Measurements from ENCODE around the gene PMPCA. TPM values are rescaled to one million over a fixed set of nuclear protein-coding genes. Genes with fewer than 3 reads are reported as not detected.
"Not testable (repeated sequence)": the region's sequence is repeated elsewhere in the genome, so short reads cannot be mapped to it uniquely, and the experiment has no call there.

PMPCA gene
- total RNA-seq, 2 experiments from 2014 or later, result 53.3 to 76.1 TPM

- Histone ChIP-seq H4K20me1 (ENCODE audit: insufficient read depth, low read length) (no peaks in the 10 kb centered on the region), H3K36me3 (ENCODE audit: insufficient read depth, low read length) (peaks cover 85% of the 10 kb centered on the region), H3K4me2 (ENCODE audit: low read length) (no peak overlapping the region), H3K27ac (ENCODE audit: low read depth, low read length, poor library complexity, severe bottlenecking) (no peak overlapping the region), H3K4me1 (ENCODE audit: insufficient read depth, low read length, poor library complexity, severe bottlenecking) (no peaks in the 10 kb centered on the region), H3K9me3 (ENCODE audit: low read length) (no peaks in the 10 kb centered on the region), H2AFZ (ENCODE audit: low read length) (no peak overlapping the region), H3K9me2 (ENCODE audit: insufficient read depth, low read length) (no peaks in the 10 kb centered on the region), H3K79me2 (ENCODE audit: insufficient read depth, low read depth, low read length) (no peaks in the 10 kb centered on the region), H3K4me3 (ENCODE audit: low read depth, low read length, poor library complexity, severe bottlenecking) (no peak overlapping the region)
- no TSS peak for BruUV-seq (replicated peaks)
- CTCF ChIA-PET (ENCODE audit: unreplicated experiment), result no interaction called here
- POLR2A ChIA-PET, result no interaction called here
- no peak for DNase-seq (ENCODE audit: low spot score)
- TF ChIP-seq CTCF (conservative IDR thresholded peaks at IDR 0.05; ENCODE audit: low read length), result no peak
- TF ChIP-seq EZH2phosphoT487 (IDR thresholded peaks at IDR 0.05; ENCODE audit: borderline replicate concordance, low read depth, low read length), result no peak
- intact Hi-C loops (cut with micrococcal nuclease; ENCODE audit: unreplicated experiment), result no loop called here
Observed at GRCh38 chr9:136424750-136425362, 14.4 kb downstream of the PMPCA start.

DNA sequence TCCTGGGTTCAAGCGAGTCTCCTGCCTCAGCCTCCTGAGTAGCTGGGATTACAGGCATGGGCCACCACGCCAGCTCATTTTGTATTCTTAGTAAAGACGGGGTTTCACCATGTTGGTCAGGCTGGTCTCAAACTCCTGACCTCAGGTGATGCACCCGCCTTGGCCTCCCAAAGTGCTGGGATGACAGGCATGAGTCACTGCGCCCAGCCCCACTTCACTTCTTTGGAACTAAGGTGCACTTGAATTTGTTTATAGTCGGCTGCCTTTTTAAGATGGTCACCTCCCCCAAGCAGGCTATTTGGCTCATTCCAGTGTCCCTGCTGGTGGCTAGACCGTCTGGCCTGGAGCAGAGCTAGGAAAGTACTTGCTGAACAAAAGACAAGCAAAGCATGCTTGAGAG is 14.9 kb downstream of the PMPCA start:
- DNase-seq (ENCODE audit: low spot score); CTCF ChIA-PET (ENCODE audit: unreplicated experiment); POLR2A ChIA-PET; intact Hi-C loops (cut with micrococcal nuclease; ENCODE audit: unreplicated experiment); H3K9me3 ChIP-seq (ENCODE audit: low read length); H3K27ac ChIP-seq (ENCODE audit: low read depth, low read length, poor library complexity, severe bottlenecking); H3K4me1 ChIP-seq (ENCODE audit: insufficient read depth, low read length, poor library complexity, severe bottlenecking); H3K4me2 ChIP-seq (ENCODE audit: low read length); H2AFZ ChIP-seq (ENCODE audit: low read length); H3K9me2 ChIP-seq (ENCODE audit: insufficient read depth, low read length); H3K4me3 ChIP-seq (ENCODE audit: low read depth, low read length, poor library complexity, severe bottlenecking); BruUV-seq (replicated peaks); H4K20me1 ChIP-seq (ENCODE audit: insufficient read depth, low read length); H3K79me2 ChIP-seq (ENCODE audit: insufficient read depth, low read depth, low read length): not testable (repeated sequence)
- peaks cover 84% of the 10 kb centered on the region for H3K36me3 ChIP-seq (ENCODE audit: insufficient read depth, low read length)

DNA sequence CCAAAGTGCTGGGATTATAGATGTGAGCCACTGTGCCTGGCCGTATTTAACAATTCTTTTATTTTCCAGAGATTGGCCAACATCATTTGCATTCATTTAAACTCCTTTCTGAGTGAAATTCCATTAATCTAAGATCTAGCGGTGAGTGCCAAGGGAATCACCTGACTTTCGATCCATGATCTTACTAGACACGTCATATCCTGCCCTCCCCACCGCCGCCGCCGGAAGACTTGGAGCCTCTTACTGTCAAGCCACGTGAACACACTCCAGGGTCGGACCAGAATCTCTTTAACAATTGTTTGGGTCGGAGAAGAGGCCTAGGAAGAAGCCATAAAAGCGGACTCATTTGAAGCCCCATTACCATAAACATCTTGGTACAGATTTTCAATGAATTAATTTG is 16.3 kb downstream of the PMPCA start:
- no peak overlapping the region for H2AFZ ChIP-seq (ENCODE audit: low read length)
- no peaks in the 10 kb centered on the region for H3K9me2 ChIP-seq (ENCODE audit: insufficient read depth, low read length)
- no peak overlapping the region for H3K27ac ChIP-seq (ENCODE audit: low read depth, low read length, poor library complexity, severe bottlenecking)
- no peak for DNase-seq (ENCODE audit: low spot score)
- TF ChIP-seq CTCF (conservative IDR thresholded peaks at IDR 0.05; ENCODE audit: low read length), result no peak
- TF ChIP-seq EZH2phosphoT487 (IDR thresholded peaks at IDR 0.05; ENCODE audit: borderline replicate concordance, low read depth, low read length), result no peak
- POLR2A ChIA-PET, result interaction anchor here (0.7 kb wide), 1 partner anchor 15 kb away, joined by 3 read pairs; no protein-coding TSS in a partner anchor
- intact Hi-C loops (cut with micrococcal nuclease; ENCODE audit: unreplicated experiment), result no loop called here
- CTCF ChIA-PET (ENCODE audit: unreplicated experiment), result no interaction called here
- H3K4me3 ChIP-seq (ENCODE audit: low read depth, low read length, poor library complexity, severe bottlenecking), result no peak overlapping the region
- no peak overlapping the region for H3K4me2 ChIP-seq (ENCODE audit: low read length)
- peaks cover 77% of the 10 kb centered on the region for H3K36me3 ChIP-seq (ENCODE audit: insufficient read depth, low read length)
- no peaks in the 10 kb centered on the region for H4K20me1 ChIP-seq (ENCODE audit: insufficient read depth, low read length)
- BruUV-seq (replicated peaks), result no TSS peak
- no peaks in the 10 kb centered on the region for H3K9me3 ChIP-seq (ENCODE audit: low read length)
- H3K79me2 ChIP-seq (ENCODE audit: insufficient read depth, low read depth, low read length), result no peaks in the 10 kb centered on the region
- H3K4me1 ChIP-seq (ENCODE audit: insufficient read depth, low read length, poor library complexity, severe bottlenecking), result no peaks in the 10 kb centered on the region
